ENCODE results near the gene MFSD8.

- TF ChIP-seq CTCF (IDR thresholded peaks at IDR 0.05; ENCODE audit: low read depth, low read length) (no peak), EZH2phosphoT487 (IDR thresholded peaks at IDR 0.05; ENCODE audit: low read depth) (no peak)
Measured at GRCh38 chr4:127993151-127993550, 28.2 kb upstream of the MFSD8 start.
